OCI-LY3 (cell line): ENCODE data around the gene TMEM242.

Experiments
- EZH2phosphoT487 ChIP-seq: fragments of 200-600 bp; shearing (Covaris generic); IDR thresholded peaks from 2 replicates; pipeline ENCODE4 v1.6.1; 2018; ENCODE audit warnings: antibody characterized with exemption, mixed run types, low read depth
- TF ChIP-seq, protein P1 (sequence below): fragments of 200-600, 300-600 bp; sonication (generic); IDR thresholded peaks from 2 replicates; pipeline ENCODE4 v1.5.1; 2014; ENCODE audit warnings: antibody characterized with exemption, low read length, low read depth

DNA sequence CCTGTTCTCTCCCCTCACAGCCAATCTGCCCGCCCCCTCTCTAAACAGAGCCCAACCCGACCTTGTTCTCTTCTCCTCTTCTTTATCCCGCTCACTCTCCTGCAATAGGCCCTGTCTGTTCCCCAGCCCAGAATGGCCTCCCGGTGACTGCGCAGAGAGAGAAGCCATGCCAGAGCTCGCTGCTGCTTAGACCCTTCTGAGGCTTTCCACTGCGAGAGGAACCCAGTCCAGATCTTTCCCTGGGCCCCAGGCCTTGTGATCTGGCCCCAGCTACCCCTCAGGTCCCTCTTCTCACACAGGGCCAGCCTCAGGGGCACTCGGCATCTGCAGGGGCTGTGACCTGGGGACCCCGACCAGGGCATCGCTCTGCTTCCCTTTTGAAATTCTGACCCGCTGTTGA, 58.1 kb downstream of the TMEM242 start:
- TF ChIP-seq, protein P1, sequence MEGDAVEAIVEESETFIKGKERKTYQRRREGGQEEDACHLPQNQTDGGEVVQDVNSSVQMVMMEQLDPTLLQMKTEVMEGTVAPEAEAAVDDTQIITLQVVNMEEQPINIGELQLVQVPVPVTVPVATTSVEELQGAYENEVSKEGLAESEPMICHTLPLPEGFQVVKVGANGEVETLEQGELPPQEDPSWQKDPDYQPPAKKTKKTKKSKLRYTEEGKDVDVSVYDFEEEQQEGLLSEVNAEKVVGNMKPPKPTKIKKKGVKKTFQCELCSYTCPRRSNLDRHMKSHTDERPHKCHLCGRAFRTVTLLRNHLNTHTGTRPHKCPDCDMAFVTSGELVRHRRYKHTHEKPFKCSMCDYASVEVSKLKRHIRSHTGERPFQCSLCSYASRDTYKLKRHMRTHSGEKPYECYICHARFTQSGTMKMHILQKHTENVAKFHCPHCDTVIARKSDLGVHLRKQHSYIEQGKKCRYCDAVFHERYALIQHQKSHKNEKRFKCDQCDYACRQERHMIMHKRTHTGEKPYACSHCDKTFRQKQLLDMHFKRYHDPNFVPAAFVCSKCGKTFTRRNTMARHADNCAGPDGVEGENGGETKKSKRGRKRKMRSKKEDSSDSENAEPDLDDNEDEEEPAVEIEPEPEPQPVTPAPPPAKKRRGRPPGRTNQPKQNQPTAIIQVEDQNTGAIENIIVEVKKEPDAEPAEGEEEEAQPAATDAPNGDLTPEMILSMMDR, result no peak
- TF ChIP-seq EZH2phosphoT487, result no peak
